Activated CD4-positive, CD25-positive, alpha-beta regulatory T cell treated with anti-CD3 and anti-CD28 coated beads, Interleukin-2, amount 50 U/mL, for 16 hours (primary cell): ENCODE data around the gene C4orf54.

Source experiments
- DNase-seq: peaks from one replicate; pipeline ENCODE4 v3.0.0-alpha.2; 2020; ENCODE audit warnings: low read depth, low spot score

The C4orf54 gene

DNA sequence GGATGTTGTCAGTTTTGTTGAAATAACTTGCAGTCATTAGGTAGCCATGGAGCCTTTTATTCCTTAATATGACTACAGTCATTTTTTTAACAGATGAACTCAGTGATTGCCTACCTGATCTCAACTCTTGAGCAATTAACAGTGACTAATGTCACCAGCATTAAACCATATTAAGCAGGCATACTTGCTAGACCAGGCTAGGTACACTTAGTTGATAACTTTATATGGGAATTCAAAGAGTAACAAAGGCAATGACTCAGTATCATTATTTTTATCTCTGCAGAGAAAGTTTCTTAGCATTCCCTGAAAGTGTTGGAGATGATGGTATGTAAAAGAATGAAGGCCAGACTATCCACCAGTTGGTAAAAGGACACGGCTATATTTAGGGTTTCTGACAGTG lies at the start of gene C4orf54:
TSS of gene C4orf54 (minus strand) at position 31 of the 400 bp plus-strand sequence. CDS start 3,180 bp downstream, outside the sequence.
- no peak for DNase-seq

DNA sequence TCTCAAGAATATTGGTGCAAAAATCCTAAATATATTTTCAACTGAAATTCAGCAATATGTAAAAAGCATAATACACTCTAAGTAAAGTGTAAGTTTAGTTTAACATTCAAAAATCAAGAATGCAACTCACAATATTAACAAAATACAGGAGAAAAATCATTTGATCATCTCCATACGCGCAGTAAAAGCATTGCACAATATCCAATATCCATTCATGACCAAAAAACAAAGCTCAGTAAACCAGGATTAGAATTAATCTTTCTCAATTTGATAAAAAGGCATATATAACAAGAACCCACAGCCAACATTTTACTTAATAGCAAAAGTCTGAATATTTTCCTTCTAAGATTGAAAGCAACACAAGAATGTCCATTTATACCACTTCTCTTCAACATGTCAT lies 48.3 kb upstream of the C4orf54 start:
- DNase-seq, result no peak

DNA sequence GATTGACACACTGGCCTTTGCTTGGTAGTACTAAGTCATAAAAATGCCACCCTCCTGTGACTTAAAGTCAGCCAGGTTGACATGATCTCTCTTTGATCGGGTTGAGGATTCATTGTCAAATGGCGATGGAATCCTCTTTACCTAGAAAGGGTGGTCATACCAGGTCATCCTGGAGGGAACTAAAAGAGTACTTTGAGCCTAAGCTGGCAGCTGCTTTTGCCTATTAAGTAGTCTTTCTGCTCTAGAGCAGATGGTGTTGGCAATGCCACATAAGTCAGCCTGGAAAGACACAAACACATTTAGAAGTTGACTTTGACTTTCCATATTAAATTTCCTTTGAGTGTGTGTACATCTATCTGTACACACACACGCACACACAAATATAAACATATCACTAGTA lies 39.2 kb upstream of the C4orf54 start:
- no peak for DNase-seq

DNA sequence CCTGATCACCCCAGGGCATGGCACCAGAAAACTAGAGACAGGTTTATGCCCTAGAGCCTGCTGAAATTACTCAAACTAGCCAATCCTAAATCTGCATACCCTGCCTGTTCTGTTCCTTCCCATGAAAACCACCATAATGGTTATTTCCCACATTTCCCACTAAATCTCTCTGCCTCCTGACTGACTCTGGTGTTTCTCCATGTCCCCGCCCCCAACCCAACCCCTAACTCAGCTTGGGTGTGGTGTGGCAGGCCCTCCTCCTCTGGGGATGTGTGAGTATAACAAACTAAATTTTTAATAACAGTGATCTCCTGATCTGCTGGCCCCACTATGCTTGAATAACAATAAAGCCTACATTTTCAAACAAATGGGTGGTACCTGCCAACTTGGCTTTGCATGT lies 35.5 kb upstream of the C4orf54 start:
- no peak for DNase-seq

DNA sequence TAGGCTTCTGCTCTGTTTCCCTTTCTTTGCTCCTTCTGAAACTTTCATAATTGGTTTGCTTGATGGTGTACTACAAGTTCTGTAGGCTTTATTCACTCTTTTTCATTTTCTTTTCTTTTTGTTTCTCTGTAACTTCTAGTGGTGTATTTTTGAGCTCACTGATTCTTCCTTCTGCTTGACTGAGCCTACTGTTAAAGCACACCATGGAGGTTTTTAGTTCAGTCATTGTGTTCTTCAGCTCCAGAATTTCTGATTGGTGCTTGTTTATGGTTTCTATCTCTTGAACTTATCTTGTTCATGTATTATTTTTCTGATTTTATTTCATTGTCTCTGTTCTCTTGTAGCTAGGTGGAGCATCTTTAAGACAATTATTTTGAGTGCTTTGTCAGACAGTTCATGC lies 33.4 kb upstream of the C4orf54 start:
- no peak for DNase-seq

DNA sequence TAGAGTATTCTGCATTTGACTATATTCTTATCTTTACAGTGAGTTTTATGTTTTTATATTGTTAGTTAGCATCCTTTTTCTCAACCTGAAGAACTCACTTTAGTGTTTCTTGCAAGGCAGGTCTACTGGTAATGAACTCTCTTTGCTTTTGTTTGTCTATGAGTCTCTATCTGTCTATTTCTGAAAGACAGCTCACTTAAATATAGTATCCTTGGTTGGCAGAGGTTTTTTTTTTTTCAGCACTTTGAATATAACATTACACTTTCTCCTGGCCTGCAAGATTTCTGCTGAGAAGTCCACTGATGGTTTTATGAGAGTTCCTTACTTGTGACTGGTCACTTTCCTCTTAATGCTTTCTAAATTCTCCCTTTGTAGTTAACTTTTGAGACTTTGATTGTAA lies 32.8 kb upstream of the C4orf54 start:
- DNase-seq, result no peak

DNA sequence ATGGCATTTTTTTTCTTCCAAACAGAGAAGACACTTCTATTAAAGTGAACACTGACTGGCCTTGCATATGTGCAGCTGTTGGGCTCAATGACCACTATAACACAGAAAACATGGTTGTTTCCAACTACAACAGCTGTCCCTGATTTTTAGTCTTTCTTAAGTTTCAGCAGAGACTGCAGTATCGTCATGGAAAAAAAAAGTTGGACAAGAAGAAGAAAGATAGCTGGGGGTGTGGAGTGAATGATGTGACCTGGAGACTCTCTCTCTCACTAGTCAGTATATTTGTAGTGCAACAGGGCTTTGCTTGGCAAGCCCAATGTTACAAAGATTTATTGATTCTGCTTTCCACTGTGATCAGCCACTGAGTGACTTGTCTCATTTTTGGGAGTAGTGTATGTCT lies 29.5 kb upstream of the C4orf54 start:
- no peak for DNase-seq

DNA sequence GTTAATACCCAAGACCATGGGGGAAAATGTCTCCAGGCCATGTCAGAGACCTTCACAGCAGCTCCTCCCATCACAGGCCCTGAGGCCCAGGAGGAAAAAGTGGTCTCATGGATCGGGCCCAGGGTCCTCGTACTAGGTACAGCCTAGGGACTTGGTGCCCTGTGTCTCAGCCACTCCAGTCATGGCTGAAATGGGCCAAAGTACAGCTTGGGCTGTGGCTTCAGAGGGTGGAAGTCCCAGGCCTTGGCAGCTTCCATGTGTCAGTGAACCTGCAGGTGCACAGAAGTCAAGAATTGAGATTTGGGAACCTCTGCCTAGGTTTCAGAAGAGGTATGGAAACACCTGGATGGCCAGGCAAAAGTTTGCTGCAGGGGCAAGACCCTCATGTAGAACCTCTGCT lies 27.6 kb upstream of the C4orf54 start:
- DNase-seq, result no peak

DNA sequence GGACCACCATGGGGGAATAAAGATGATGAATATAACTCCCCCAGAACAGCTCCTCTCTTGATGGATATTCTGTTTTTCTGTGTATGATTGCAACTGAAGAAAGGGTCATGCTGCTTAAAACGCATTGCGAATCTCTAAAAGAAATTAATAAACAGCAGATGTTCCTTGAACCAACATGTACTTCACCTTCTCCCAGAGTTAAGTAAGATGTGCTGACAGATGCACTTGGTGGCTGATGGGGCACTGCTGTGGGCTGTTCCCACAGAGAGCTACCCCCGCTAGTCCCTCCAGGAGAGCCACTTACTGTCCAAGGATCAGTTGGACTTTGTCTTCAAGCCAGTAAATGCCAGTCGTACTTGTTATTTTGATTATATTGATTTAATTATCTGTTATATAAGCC lies 26.3 kb upstream of the C4orf54 start:
- DNase-seq, result no peak

DNA sequence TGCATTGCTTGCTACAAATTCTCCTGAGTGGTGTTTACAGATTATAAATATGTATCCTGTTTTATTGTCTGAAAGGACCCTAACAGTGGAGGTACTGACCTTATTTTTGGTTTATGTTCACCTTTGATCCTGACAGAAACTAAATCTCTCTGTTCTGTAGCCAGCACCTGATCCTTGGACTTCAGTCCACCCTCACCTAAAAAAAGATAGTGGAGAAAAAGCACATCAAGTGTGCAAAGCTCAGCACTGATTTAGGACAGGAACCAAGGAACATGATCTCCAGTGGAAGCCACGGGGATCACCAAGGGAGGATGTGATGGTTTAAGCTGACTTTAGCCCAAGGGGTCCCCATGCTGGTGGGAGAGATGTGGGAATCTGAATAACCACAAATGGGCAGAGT lies 22.3 kb upstream of the C4orf54 start:
- DNase-seq, result no peak

DNA sequence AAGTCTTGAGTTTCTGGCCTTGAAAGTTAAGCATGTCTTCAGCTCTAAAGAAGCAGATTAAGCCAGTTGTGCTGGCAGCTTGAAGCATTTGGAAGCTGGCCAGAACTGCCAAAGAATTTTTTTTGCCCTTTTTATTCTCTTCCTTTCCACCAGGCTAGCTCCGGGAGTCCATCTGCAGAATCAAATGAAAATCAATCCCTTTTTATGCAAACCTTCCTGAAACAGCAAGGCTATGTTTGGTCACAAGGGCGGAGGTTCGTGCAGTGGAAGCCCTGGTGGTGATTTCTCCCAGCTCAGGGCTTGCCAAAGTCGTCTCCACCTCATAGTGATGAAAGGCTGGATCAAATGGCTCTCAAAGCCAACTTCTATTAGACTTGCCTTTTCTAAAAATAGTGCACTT lies 21.6 kb upstream of the C4orf54 start:
- no peak for DNase-seq

DNA sequence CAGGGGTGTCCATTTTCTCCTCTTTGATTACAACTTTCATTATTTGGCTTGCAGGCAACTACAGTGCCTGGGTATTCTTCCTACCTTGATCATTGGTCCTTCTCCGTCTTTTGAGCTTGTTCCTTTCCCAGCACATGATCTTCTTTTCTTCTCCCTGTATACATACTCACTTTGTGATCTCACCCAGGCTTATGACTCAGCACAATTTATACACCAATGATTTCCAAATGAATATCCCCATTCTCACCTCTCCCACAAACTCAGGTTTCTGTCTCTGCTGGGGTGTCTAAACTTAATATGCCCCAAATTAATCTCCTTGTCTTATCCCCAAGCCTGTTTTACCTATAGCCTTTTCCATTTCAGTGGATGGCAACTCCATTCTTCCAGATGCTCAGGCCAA lies 19.5 kb upstream of the C4orf54 start:
- DNase-seq, result no peak

DNA sequence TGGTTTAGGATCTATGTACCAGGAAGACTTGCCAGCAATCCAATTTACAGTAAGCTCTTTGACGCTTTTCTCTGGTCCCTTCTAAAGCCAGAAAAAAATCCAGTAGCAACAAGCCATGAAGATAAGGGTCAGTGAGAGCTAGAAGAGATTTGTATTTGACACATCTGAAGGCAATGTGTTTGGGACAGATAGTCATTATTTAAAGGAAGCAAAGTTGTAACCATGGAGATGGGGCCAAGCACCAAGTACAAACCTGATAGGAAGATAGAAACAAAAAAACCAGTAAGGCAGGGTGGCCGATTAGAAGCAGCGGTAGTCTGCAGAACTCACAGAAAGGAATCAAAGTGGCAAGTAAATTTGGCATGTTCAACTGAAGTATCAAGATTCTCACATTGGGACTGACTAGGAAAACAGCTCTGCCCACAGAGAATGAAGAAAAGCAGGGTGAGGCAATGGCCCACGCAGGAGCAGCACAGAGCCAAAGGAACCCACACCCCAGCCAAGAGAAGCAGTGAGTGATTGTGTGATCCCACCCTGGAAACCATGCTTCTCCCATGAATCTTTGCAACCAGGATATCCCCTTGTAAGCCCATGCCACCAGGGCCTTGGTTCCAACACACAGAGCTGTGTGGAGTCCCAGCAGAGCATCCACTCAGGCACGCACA lies 12.9 kb upstream of the C4orf54 start:
- no peak for DNase-seq

DNA sequence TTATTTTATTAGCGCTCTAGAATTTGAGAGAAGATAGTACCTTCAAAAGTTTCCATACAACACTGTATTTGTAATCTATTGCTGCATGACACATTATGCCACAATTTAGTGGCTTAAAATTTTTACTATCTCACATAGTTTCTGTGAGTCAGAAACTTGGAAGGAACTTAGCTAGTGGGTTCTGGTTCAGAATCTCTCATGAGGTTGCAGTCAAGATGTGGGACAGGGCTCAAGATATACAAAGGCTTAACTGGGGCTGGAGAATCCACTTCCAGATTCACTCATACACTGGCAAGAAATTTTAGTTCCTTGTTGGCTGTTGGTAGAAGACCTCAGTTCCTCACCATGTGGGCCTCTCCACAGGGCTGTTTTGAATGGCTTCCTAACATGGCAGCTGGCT lies 11.5 kb upstream of the C4orf54 start:
- no peak for DNase-seq

DNA sequence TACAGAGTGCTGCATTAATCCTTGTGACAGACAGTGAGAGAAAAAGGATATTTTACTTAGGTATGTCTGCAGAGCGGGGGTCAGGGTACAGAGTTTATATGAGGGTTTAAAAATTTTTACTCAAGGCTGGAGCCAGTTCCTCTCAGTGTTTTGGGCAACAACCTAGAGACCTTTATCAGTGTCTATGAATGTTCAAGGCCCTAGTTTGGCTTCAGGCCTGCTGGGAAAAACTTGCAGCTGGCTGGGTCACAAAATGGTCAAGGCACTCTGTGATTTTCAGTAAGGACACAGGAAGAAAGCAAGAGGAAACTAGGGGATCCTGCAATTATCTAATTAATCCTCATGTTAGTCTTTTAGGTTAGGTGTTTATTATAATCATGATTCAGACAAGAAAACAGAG lies 10.8 kb upstream of the C4orf54 start:
- DNase-seq, result no peak

DNA sequence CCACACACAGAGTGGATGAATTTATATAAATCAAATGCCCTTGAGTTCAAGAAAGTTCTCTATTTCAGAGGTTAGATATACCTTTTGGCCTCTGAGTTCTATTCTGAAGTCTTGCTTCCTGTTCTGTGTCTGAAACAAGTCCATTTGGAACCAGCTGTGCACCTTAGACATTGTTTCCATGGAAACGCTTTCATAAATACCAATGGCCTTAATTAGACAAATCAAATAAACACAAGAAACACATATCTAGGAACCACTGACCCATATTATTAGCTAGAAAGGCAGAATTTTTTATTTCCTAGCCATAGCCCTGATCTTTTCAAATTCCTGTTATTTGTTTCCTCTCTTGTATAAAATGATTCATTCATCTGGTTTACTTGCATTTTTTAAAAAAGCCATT lies 8.4 kb upstream of the C4orf54 start:
- DNase-seq, result no peak

DNA sequence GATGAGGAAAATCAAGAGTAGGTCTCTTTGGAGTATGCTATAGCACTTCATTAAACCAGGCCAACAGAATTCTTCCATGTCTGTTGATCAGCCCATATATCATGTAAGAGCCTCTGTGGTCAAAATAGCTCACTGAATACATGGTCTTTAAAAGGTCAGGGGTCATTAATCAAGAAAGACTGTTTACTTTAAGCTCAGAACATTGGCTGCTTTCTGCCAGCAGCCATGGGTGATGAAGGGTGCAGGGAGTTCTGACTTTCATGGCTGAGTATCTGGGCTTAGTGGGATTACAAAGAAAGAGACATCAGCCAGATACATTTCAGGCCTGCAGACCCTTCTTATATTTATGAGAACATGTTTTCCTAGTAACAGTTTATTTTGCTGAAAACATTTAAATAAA lies 7.1 kb upstream of the C4orf54 start:
- no peak for DNase-seq

DNA sequence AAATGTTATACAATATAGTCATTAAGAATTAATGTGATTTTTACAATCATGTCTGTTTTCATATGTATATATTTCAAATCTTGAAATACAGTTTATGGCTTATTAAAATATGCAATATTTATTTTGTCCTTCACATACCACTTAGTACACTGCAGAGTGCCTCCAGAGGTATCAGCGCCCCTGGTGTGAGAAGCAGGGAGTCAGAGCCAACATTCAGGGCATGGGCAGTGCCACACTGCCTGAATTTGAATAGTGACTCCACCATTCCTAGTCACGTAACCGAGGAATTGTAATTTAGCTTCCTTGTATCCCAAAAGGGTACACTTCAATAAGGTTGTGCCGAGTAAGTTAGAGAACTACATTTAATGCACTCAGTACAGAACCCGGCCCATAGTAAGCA lies 4.3 kb upstream of the C4orf54 start:
- no peak for DNase-seq

DNA sequence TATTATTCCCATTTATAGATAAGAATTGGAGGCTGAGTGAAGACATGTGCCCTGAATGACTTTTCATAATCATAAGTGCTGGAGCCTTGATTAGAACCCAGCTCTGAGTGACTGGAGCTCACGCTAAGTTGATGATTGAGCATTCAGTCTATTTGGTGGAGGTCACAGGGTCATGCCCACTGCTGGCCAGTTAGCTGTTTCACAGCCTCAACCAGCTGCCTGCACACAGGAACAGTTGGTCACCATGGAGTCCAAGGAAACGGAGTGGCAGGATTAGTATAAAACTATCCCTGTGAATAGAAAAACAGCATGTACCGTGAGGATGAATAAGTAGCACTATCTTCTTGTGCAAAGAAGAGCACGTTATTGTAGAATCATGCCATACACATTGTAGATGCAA lies 1.0 kb upstream of the C4orf54 start:
- DNase-seq, result no peak

DNA sequence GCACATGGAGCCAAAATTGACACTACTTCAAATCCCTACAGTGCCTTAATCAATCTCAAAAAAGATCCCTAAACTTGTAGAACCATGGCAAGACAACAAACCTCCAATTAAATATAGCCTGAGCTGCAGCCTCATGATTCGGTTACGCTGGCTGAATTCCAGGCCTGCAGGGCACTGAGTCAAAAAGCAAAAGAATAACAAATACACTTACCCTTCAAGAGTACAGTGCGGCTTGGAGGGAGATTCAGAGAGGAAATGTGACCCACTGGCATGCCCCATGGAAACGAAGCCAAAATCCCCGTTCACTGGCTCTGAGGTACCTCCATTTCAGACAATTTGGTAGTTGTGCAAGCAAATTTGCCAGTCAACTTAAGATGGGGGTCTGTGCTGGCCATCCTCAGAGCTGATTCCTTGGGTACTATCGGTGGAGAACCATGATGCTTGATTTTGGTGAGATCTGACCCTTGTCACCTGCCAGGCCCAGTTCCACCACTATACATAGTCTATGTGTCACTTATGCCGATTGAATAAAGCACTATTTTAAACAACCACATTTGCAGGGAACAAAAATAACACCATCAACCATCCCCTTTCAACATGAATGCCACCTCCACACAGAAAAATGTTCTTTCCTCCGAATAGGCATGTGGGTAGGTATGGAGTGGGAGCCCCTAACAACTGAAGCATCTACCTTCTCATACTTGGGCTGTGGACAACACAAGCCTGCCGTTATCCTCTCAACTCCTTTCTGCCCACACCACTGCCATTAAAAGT lies 2.1 kb downstream of the C4orf54 start:
- no peak for DNase-seq

DNA sequence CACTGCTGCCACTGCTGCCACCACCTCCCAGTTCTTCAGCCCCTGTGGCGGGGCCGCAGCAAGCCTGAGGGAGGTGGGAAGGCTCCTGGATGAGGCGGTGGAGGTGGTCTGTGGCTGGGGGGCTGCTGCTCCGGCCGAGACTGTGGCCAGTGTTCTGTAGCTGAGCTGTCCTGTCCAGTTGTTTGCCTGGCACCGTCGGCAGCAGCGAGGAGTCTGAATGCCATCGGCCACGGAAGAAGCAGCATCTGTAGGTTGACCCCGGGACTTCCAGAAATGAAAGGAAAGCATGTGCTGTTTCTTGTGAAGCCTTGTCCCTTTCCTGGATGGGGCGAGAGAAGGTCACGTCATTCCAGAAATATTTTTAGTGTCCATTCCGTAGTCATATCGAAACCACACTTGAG lies 3.3 kb downstream of the C4orf54 start:
- no peak for DNase-seq

DNA sequence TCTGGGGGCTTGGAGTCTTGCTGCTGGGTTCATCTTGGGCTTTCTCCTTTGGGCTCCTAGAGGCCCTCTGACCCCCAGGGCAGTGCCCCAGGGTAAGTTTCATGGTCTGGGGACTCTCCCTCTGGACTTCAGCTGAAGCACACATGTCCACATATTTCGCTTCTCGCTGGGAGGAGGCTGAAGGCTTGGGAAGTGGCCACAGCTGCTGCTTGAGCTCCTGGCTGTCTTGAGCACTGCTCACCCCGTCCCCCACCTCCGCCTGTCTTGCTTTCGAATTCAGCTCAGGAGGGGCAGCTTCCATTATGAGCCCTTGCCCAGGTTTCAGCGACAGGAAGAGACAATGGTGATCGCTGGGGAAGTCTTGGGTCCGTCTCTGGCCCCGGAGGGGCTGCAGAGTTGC lies 3.7 kb downstream of the C4orf54 start:
- DNase-seq, result no peak

DNA sequence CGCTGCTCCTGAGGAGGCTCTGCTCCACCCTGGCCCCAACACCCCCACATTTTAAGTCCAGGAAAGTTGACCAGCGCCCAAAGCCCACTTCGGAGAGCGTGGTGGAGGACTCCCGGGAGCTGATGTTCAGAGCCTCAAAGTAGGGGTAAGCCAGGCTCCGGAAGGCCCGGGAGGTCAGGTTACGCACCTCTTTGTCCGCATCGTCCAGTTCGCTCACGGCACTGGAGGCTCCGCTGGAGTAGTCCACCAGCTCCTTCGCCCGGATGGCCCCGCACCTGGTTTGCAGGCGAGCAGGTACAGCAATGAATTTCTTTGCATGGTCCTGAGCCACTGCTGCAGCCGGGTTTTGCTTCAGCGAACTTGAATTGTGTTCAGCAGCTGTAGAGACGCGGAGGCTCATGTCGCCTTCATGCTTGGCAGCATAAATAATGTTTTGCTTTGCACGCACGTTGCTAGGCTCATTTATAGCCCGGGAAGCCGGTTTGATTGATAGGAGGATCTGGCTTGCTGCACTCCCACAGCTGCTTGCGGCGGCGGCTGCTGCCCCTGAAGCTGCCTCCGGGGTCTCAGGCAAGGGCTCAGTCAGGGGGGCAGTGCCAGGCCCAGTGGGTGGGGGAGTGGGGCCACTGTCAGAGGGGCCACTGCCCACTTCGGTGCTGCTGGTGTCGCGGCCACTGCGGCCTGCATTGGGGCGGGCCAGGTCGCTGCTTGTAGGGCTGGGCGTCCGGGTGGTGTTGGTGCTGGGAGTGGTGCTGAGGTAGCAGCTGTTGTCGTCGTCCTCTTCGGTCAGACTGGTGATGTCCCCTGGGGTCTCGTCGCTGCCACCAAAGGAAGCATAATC lies 4.8 kb downstream of the C4orf54 start:
- DNase-seq, result no peak
